ENCODE measurements around the gene GSTA3.
"Not testable (repeated sequence)": the region's sequence is repeated elsewhere in the genome, so short reads cannot be mapped to it uniquely, and the experiment has no call there.

The GSTA3 gene

DNA sequence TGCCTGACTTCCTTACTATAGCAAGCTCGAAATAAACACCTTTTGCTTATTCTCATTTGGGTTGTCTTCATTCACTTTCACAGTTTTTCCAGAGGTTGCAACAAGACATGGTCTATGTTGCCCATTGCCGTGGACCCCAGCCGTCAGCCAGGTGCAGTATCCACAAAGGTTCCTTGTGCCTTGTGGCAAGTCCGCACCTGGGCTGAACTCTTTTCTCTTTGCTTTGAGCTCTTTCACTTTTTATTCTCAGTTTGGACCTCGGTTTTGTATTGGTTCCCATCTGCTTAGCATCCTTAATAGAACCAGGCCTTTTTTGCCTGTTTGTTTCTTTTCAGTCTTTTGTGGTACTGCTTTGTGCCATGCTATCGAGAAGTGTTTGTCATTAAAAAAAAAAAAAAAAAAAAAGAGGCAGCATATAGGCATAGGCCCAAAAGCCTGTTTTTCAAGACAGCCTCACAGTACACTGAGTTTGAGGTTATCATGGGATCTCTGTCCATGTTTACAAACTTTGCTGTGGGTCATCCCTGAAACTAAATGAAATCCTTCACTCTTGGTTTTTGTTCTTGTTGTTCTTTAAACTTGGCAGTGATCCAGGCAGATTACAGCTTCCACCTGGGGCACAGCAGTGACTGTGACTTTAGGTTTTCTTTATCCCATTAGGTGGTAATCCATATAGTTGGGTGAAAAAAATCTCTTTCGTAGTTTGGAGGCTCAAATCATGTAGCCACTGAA, 33.3 kb downstream of the GSTA3 start:
- no peak for FAIRE-seq
- TF ChIP-seq TAF1 (IDR thresholded peaks at IDR 0.05; ENCODE audit: borderline replicate concordance, low read depth, low read length) = no peak
- no peak for TF ChIP-seq POLR2AphosphoS5 (IDR thresholded peaks at IDR 0.05; ENCODE audit: low read depth, low read length)
- TF ChIP-seq POLR2A (IDR thresholded peaks at IDR 0.05; ENCODE audit: low read depth, low read length) = no peak
- DNase-seq (ENCODE audit: insufficient read length) = no peak

DNA sequence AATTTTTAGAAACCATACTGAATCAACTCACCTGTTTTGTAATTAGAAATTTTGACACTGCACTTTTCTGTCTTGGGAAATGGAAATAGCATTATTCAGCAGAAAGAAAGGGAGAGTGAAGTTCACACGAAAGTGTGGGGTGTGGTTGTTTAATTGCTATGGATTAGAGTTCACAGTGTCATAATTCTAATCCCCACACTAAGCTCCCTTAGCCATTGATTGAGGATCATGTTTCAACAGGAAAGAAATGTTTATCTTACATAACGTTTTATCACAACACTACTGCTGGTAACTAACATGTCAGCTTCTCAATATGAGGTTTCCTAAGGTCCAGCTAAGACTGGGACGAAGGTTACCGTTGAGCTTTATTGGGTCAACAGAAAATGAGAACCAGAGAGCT, 37.5 kb downstream of the GSTA3 start:
- FAIRE-seq (no peak), DNase-seq (ENCODE audit: insufficient read length) (no peak)
- TF ChIP-seq POLR2AphosphoS5 (IDR thresholded peaks at IDR 0.05; ENCODE audit: low read depth, low read length) (no peak), TAF1 (IDR thresholded peaks at IDR 0.05; ENCODE audit: borderline replicate concordance, low read depth, low read length) (no peak), POLR2A (IDR thresholded peaks at IDR 0.05; ENCODE audit: low read depth, low read length) (no peak)

DNA sequence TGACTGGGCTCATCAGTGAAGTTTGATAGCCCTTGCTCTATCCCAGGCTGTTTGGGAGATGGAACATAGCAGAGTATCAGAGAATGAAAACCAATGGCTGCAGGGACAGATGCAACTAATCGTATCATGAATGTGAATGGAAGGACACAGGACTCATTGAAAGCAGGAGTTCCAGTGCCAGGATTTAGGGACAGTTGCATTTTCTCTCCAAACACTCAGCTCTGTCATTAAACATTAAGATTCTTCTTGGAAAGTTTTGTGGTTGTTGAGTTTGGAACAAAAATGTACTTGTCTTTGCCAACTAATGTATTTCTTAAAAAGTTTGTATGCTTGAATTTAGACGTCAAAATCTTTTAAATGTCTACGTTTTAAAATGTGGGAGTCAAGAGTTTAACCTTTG, 37.9 kb downstream of the GSTA3 start:
- no peak for TF ChIP-seq POLR2AphosphoS5 (IDR thresholded peaks at IDR 0.05; ENCODE audit: low read depth, low read length)
- TF ChIP-seq POLR2A (IDR thresholded peaks at IDR 0.05; ENCODE audit: low read depth, low read length) = no peak
- no peak for TF ChIP-seq TAF1 (IDR thresholded peaks at IDR 0.05; ENCODE audit: borderline replicate concordance, low read depth, low read length)
- DNase-seq (ENCODE audit: insufficient read length) = no peak
- no peak for FAIRE-seq

DNA sequence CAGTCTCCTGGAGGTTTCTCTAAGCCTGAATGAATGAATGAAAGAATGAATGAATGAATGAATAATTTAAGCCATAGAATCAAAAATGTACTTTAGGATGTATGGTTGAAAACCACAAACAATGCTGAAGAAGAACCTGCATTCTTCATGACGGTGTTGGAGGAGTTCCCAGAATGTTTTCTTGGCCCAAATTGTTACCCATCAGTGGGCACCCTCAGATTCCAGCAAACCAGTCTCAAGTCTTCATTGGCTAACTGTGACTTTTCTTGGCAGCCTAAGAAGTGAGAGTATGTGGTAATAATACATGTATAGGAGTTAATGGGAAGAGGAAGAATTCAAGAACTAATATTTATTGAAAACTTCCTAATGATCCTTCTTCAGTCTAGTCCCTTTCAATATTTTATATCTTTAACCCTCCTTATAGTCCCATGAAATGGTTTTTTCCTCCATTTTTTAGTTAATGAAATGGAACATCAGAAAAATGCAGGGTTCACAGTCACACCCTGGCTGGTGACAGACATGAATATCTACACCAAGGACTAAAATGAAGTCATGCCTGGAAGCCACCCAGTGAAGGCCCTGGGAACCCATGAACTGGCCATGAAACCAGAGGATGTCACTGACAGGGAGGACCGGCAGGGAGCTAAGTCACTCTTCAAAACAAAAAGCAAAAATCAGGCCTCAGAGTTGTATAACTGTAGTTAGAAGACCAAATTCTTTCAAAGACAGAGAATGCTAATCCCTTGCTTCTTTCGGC, 39.0 kb downstream of the GSTA3 start:
- not testable (repeated sequence) for FAIRE-seq; DNase-seq (ENCODE audit: insufficient read length)

DNA sequence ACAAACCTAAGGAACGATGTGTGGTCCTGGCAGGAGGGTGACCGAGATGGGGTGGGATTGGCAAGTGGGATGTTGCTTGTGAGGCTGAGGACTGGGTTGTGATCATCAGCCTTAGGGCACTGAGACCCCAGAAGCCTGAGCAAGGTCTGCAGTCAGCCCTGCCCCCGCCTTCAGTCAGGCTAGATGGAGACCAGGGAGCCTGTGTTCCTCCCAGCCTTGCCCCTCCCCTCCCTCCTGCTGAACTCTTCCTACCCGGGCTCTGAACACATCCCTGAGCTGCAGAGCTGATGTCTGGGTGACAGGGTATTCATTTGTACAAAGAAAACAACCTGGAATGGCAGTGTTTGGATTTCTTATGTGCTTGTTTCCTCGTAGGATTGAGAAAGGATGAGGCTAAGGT, 40.6 kb downstream of the GSTA3 start:
- not testable (repeated sequence) for DNase-seq (ENCODE audit: insufficient read length); FAIRE-seq

DNA sequence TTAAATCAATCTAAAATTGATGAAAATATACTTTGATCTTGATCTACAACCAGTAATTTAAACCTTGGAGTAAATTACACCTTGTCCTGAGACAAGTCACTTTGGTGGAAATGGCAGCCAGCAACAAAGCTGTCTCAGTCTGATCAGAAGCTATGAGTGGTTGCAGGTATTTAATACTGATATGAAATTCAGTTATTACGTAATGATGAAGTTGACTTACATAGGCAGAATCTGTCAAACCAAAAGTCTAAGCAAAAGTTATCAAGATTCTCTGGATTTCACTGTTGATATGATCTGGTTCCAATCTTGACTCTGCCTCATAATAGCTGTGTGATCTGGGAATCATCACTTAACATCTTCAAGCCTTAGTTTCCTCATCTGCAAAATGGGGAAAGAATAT, 41.3 kb downstream of the GSTA3 start:
- no peak for TF ChIP-seq POLR2A (IDR thresholded peaks at IDR 0.05; ENCODE audit: low read depth, low read length)
- no peak for TF ChIP-seq POLR2AphosphoS5 (IDR thresholded peaks at IDR 0.05; ENCODE audit: low read depth, low read length)
- no peak for TF ChIP-seq TAF1 (IDR thresholded peaks at IDR 0.05; ENCODE audit: borderline replicate concordance, low read depth, low read length)
- DNase-seq (ENCODE audit: insufficient read length) (no peak), FAIRE-seq (no peak)

DNA sequence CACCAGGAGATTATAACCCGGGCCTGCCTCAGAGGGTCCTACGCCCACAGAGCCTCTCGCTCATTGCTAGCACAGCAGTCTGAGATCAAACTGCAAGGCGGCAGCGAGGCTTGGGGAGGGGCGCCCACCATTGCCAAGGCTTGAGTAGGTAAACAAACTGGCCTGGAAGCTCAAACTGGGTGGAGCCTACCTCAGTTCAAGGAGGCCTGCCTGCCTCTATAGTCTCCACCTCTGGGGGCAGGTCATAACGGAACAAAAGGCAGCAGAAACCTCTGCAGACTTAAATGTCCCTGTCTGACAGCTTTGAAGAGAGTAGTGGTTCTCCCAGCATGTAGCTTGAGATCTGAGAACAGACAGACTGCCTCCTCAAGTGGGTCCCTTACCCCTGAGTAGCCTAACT, 48.3 kb downstream of the GSTA3 start:
- FAIRE-seq; DNase-seq (ENCODE audit: insufficient read length): not testable (repeated sequence)

DNA sequence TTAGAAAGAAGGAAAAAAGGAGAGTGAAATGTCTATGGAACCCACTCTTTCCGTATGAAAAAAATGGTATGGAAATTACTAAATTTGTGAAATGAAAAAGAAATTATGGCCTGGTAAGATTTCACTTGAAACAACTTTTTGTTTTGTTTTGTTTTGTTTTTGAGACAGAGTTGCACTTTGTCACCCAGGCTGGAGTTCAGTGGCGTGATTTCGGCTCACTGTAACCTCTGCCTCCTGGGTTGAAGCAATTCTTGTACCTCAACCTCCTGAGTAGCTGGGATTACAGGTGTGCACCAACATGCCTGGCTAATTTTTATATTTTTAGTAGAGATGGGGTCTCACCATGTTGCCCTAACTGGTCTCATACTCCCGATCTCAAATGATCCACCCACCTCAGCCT, 51.1 kb downstream of the GSTA3 start:
- no peak for TF ChIP-seq POLR2A (IDR thresholded peaks at IDR 0.05; ENCODE audit: low read depth, low read length)
- DNase-seq (ENCODE audit: insufficient read length) (no peak), FAIRE-seq (no peak)

DNA sequence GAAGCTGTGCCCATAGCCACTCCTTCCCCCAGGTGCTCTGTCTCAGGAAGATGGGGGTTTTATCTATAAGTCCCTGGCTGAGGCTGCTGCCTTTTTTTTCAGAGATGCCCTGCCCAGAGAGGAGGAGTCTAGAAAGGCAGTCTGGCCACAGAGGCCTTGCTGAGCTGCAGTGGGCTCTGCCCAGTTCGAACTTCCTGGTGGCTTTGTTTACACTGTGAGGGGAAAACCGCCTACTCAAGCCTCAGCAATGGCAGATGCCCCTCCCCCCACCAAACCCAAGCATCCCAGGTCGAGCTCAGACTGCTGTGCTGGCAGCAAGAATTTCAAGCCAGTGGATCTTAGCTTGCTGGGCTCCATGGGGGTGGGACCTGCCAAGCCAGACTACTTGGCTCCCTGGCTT, 53.4 kb downstream of the GSTA3 start:
- DNase-seq (ENCODE audit: insufficient read length); FAIRE-seq: not testable (repeated sequence)

DNA sequence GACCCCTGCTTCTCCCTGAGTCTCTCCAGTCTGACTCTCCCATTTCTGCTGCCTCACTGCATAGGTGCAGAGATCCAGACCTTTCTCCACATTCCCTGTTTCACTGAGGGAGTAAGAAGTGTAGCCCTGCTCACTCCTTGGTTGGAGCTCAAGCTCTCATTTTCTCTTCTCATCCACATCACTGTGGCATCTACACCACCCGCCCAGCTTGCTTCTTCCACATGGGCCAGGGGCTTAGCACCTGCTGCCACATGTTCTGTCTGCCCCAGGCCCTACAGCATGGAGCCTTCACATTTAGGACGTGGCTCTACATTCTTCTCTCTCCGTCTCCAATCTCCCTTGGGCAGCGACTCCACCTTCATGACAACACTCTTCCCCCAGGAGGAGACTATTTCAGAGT, 60.4 kb downstream of the GSTA3 start:
- TF ChIP-seq TAF1 (IDR thresholded peaks at IDR 0.05; ENCODE audit: borderline replicate concordance, low read depth, low read length) = no peak
- TF ChIP-seq POLR2AphosphoS5 (IDR thresholded peaks at IDR 0.05; ENCODE audit: low read depth, low read length) = no peak
- TF ChIP-seq POLR2A (IDR thresholded peaks at IDR 0.05; ENCODE audit: low read depth, low read length) = no peak
- FAIRE-seq = no peak
- no peak for DNase-seq (ENCODE audit: insufficient read length)

Data from GM12892 (cell line).